Globus pallidus (tissue), 1 donor: ENCODE data around the gene FBXW9.
"Not testable (repeated sequence)": the region's sequence is repeated elsewhere in the genome, so short reads cannot be mapped to it uniquely, and the experiment has no call there.

ENCODE experiments used
- DNase-seq: peaks from one replicate; pipeline ENCODE4 v3.0.0-alpha.2; 2015; ENCODE audit warnings: low spot score

Gene FBXW9

GRCh38 chr19:12696366-12697335, at the start of gene FBXW9:
Gene FBXW9 (minus strand): TSS chr19:12696631. CDS start chr19:12696581, 50 bp downstream.
- DNase-seq, result peak; percentile 93

- no peak for DNase-seq
Measured at GRCh38 chr19:12745166-12745897, 48.9 kb upstream of the FBXW9 start.

GRCh38 chr19:12737835-12738351, 41.5 kb upstream of the FBXW9 start:
- no peak for DNase-seq

GRCh38 chr19:12736995-12737834, 40.8 kb upstream of the FBXW9 start, which contains the start of gene GET3:
Gene GET3 (plus strand): TSS chr19:12737497. CDS start chr19:12737506, 9 bp downstream.
- DNase-seq, result peak; percentile 98

- no peak for DNase-seq
Measured at GRCh38 chr19:12733369-12734214, 37.2 kb upstream of the FBXW9 start.

GRCh38 chr19:12731337-12731736, 34.9 kb upstream of the FBXW9 start:
- no peak for DNase-seq

GRCh38 chr19:12730064-12730463, 33.6 kb upstream of the FBXW9 start:
- no peak for DNase-seq

- no peak for DNase-seq
Measured at GRCh38 chr19:12727745-12728433, 31.5 kb upstream of the FBXW9 start.

- DNase-seq, result no peak
Measured at GRCh38 chr19:12726988-12727316, 30.5 kb upstream of the FBXW9 start.

GRCh38 chr19:12725612-12726011, 29.2 kb upstream of the FBXW9 start:
- not testable (repeated sequence) for DNase-seq

GRCh38 chr19:12723641-12724426, 27.4 kb upstream of the FBXW9 start, which contains the start of gene TNPO2:
Gene TNPO2 (minus strand): TSS chr19:12723932. CDS start chr19:12720977, 2,955 bp downstream.
- peak; percentile 44 for DNase-seq

- DNase-seq, result no peak
Measured at GRCh38 chr19:12723381-12723640, 26.9 kb upstream of the FBXW9 start.

- peak; percentile 97 for DNase-seq
Measured at GRCh38 chr19:12722566-12723380, 26.3 kb upstream of the FBXW9 start.

GRCh38 chr19:12721656-12722565, 25.5 kb upstream of the FBXW9 start:
- peak; percentile 62 for DNase-seq

GRCh38 chr19:12720851-12721655, 24.6 kb upstream of the FBXW9 start:
- no peak for DNase-seq

GRCh38 chr19:12720296-12720695, 23.9 kb upstream of the FBXW9 start:
- DNase-seq, result no peak

GRCh38 chr19:12715929-12716328, 19.5 kb upstream of the FBXW9 start:
- DNase-seq, result no peak
